Heart right ventricle (tissue), 16 donors: ENCODE measurements around the gene NCMAP. TPM values are rescaled to one million over a fixed set of nuclear protein-coding genes. Genes with fewer than 3 reads are reported as not detected.

Experiments
- ATAC-seq, 8 donors: fragments of 200-7000 bp; cut with Tn5 transposase; one replicate each; pipeline ENCODE4 v1.9.1; 2020; ENCODE audit warnings: mild to moderate bottlenecking in 8 of 8, moderate library complexity in 8 of 8, moderate number of reproducible peaks in 1 of 8
- DNase-seq, 2 donors: peaks; one replicate each; pipeline ENCODE4 v3.0.0-alpha.2; 2020
- H3K27ac ChIP-seq, 10 donors: fragments of 200-600 bp; sonication (generic) in 2 of 10; one replicate each; pipeline versions ENCODE4 v1.5.0 to v1.8.0; 2020 to 2022; ENCODE audit warnings: mild to moderate bottlenecking in 3 of 10
- H3K27me3 ChIP-seq, 7 donors: fragments of 200-600 bp; one replicate each; pipeline ENCODE4 v1.8.0; 2021 to 2022; ENCODE audit warnings: mild to moderate bottlenecking in 2 of 7
- H3K36me3 ChIP-seq, 9 donors: fragments of 200-600 bp; sonication (generic) in 1 of 9; one replicate each; pipeline versions ENCODE4 v1.5.0 to v1.8.0; 2020 to 2022; ENCODE audit warnings: mild to moderate bottlenecking in 2 of 9
- H3K4me1 ChIP-seq, 9 donors: fragments of 200-600 bp; sonication (generic) in 1 of 9; one replicate each; pipeline versions ENCODE4 v1.5.0 to v1.8.0; 2020 to 2022; ENCODE audit warnings: mild to moderate bottlenecking in 4 of 9
- H3K4me3 ChIP-seq, 10 donors: fragments of 200-600 bp; sonication (generic) in 2 of 10; one replicate each; pipeline versions ENCODE4 v1.5.0 to v1.8.0; 2020 to 2022; ENCODE audit warnings: mild to moderate bottlenecking in 7 of 10, moderate library complexity in 2 of 10
- H3K9me3 ChIP-seq, 11 donors: fragments of 200-600 bp in 10 of 11; sonication (generic) in 2 of 11; one replicate each; pipeline versions ENCODE4 v1.5.0 to v1.8.0; 2013 to 2022; ENCODE audit warnings: mild to moderate bottlenecking in 2 of 11, control low read depth in 1 of 11, moderate library complexity in 1 of 11
- WGBS, 2 donors: extraction: QIAGEN DNeasy Blood & Tissue Kit; methylation state at CpG; one replicate each; pipeline ENCODE4 v1.1.7; 2013; ENCODE audit warnings: inconsistent platforms in 1 of 2; 5-methylcytosine and 5-hydroxymethylcytosine counted together
- intact Hi-C, 10 donors: fragments of 100-400 bp; cut with DNase I; formaldehyde crosslinking; loops; one replicate each; pipeline versions ENCODE4 v1.11.1 to v1.14.2; 2022
- polyA plus RNA-seq, 2 donors: library from polyadenylated mRNA; stranded (reverse); fragments of 200-250 nt; gene quantifications; one replicate each; pipeline ENCODE4 v1.2.3, GENCODE V29; 2013
- total RNA-seq, 10 donors: library from RNA; stranded (reverse); fragmentation: NEBNext Ultra II Directional in 3 of 10; extraction: Animal tissue kit (Norgen Biotek cat#: 25700) in 3 of 10; gene quantifications; one replicate each; pipeline versions ENCODE4 v1.2.1 to v1.2.4, GENCODE V29; 2021 to 2023
- TF ChIP-seq, protein P1 (sequence below), 9 donors: fragments of 200-600 bp; sonication (generic) in 2 of 9; IDR thresholded peaks; one replicate each; pipeline versions ENCODE4 v1.5.0 to v1.8.0; 2021 to 2022; ENCODE audit warnings: antibody characterized with exemption in 9 of 9, mild to moderate bottlenecking in 5 of 9, moderate library complexity in 1 of 9
- donor health status: Arrhythmogenic right ventricular cardiomyopathy.
- donor health status: ischemic (EF 13 %, LVEDD 7.1; RV severe dilation, severe dysfunction).
- donor health status: healthy with polysubstance abuse.
- donor health status: DM: no; HTN: yes; CAD: no.
- donor health status: DM: no; HTN: no; CAD: no.
- donor health status: ischemic (EF 25% LVEDD 6.9; RV normal size, moderate dysfunction).
- donor health status: ischemic (EF 25% LVEDD 5.7; RV mildly dilated, moderate dysfunction).
- donor health status: healthy.
- donor health status: DM: yes; HTN: yes; CAD: no.
- donor health status: Ischemic cardiomyopathy.
- donor health status: ischemic (EF 35%, LVEDD 5.7; RV mildly dilated, moderate dysfunction).
- donor health status: nonischemic (EF 11% LVEDD 7.7; RV severe dilation, severe dysfunction).
- donor health status: DM: yes; HTN: yes; CAD: no.
- donor health status: PGD.
- donor health status: ischemic (EF 29% LVEDD 5.4; RV normal size, mild dysfunction).
- donor health status: nonischemic (EF 23%, LVEDD 6.1; RV moderate dilation, normal function).

Gene NCMAP
- total and polyA plus RNA-seq, 12 donors = 0.01 to 0.36 (median 0.10) TPM; not detected in 2

DNA sequence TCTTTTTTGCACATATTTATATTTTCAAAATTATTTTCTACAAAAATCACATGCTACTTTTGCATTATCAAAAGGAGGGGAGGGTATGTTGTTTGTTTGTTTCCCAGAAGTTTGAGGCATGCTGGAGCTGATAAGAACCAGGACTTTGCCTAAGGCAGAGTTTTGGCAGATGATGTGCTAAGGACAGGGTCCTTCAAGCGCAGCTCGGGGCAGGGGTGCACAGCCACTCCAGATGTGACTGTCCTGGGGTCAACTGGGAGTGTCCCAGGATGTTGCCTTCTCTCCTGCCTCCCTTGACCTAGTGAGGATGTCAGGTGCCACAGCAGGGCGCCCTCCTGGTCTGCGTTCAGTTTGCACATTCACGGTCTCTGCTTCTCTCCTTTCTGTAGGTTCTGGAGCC is 44.7 kb downstream of the NCMAP start:
- WGBS, 2 donors = 69 to 71% methylated on average over 5 of the region's 5 CpGs
- no peaks in the 10 kb centered on the region for H3K4me1 ChIP-seq
- DNase-seq = no peak
- H3K36me3 ChIP-seq = no peaks in the 10 kb centered on the region
- no peak overlapping the region for H3K27ac ChIP-seq
- TF ChIP-seq, protein P1, sequence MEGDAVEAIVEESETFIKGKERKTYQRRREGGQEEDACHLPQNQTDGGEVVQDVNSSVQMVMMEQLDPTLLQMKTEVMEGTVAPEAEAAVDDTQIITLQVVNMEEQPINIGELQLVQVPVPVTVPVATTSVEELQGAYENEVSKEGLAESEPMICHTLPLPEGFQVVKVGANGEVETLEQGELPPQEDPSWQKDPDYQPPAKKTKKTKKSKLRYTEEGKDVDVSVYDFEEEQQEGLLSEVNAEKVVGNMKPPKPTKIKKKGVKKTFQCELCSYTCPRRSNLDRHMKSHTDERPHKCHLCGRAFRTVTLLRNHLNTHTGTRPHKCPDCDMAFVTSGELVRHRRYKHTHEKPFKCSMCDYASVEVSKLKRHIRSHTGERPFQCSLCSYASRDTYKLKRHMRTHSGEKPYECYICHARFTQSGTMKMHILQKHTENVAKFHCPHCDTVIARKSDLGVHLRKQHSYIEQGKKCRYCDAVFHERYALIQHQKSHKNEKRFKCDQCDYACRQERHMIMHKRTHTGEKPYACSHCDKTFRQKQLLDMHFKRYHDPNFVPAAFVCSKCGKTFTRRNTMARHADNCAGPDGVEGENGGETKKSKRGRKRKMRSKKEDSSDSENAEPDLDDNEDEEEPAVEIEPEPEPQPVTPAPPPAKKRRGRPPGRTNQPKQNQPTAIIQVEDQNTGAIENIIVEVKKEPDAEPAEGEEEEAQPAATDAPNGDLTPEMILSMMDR (IDR thresholded peaks at IDR 0.05) = no peak
- H3K9me3 ChIP-seq = no peaks in the 10 kb centered on the region
- intact Hi-C loops = no loop called here
- H3K4me3 ChIP-seq = no peak overlapping the region
- no peak for ATAC-seq
- peaks cover 0 to 7% (median 3%) of the 10 kb centered on the region in 7 donors for H3K27me3 ChIP-seq

DNA sequence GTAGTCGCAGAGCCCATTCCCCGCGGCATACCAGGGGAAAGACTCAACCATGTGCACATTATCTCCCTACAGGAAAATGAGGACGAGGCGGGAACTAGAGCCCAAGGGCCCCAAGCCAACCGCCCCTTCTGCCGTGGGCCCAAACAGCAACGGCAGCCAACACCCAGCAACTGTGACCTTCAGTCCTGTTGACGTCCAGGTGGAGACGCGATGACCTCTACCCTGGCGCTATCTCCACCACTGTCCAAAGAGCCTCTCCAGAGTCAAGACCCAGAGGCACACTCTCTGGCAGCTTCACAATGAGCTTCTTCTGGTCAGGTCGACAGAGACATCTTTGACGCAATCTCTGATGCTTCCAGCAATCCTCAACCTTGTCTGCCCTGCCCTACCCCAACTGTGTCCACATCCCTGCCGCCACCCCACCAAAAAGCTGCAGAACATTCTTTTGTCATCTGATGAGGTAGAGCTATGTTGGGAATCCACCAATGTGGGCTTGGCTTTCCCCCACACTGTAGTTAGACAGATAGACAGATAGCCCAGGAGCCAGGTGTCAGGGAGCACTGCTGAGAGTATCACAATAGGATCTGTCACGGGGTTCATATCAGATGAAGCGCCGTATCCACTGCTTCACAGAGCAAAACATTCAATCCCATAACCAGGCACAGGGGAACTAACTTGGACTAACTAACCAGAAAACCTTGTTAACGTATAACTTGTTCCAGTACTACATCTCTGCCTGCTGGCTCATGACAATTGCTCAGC is 49.8 kb downstream of the NCMAP start:
- intact Hi-C loops = no loop called here
- WGBS, 2 donors = 84 to 87% methylated on average over 19 of the region's 19 CpGs

DNA sequence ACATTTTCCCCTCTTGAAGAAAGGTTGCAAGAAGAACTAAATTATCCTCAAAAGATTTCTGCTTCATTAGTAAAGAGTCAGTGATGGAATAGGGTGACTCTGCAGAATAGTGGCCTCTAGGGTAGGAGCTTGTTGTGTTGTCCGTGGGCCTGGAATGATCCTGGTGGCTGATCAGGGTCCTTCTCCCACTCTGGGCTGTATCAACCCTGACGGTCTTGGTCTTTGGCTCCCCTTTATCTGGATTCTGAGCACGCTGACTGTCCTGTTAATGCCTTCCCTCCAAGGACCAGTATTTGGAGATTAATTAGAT is 50.4 kb downstream of the NCMAP start:
- Histone ChIP-seq H3K27me3 (peaks cover 0 to 10% (median 7%) of the 10 kb centered on the region in 7 donors), H3K36me3 (no peaks in the 10 kb centered on the region), H3K27ac (no peak overlapping the region), H3K4me1 (no peaks in the 10 kb centered on the region), H3K9me3 (no peaks in the 10 kb centered on the region), H3K4me3 (no peak overlapping the region)
- ATAC-seq (no peak), DNase-seq (no peak)
- TF ChIP-seq, protein P1 (IDR thresholded peaks at IDR 0.05) = no peak
- intact Hi-C loops = no loop called here
- 73 to 82% methylated on average over 3 of the region's 3 CpGs for WGBS, 2 donors

More for the DNA sequence above, 49.8 kb downstream of the NCMAP start:
- Histone ChIP-seq H3K27ac (no peak overlapping the region), H3K36me3 (no peaks in the 10 kb centered on the region), H3K4me3 (no peak overlapping the region), H3K9me3 (no peaks in the 10 kb centered on the region), H3K4me1 (no peaks in the 10 kb centered on the region), H3K27me3 (peaks cover 0 to 10% (median 4%) of the 10 kb centered on the region in 7 donors)
- DNase-seq (no peak), ATAC-seq (no peak)
- TF ChIP-seq, protein P1 (IDR thresholded peaks at IDR 0.05) = no peak

DNA sequence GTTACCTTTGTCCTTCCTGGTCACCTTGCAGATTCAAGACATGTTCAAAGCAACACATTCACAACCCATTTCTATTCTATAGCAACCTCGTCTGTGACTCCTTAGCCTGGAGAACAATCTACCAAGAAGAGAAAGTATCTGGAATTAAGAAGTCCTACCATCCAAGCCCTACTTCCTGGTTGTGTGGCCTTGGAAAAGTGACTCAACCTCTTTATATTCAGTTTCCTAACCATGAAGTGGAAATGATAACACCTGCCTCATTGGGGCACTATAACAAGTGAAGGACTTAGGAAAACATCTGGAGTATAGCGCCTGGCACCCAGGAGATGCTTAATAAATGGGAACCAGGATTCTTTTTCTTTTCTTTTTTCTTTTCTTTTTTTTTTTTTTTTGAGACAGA is 50.7 kb downstream of the NCMAP start:
- no peak overlapping the region for H3K4me3 ChIP-seq
- ATAC-seq (no peak), DNase-seq (no peak)
- no peak overlapping the region for H3K27ac ChIP-seq
- WGBS, 2 donors = 87 to 92% methylated on average over 2 of the region's 2 CpGs
- H3K27me3 ChIP-seq = peaks cover 0 to 10% (median 7%) of the 10 kb centered on the region in 7 donors
- intact Hi-C loops = no loop called here
- no peaks in the 10 kb centered on the region for H3K9me3 ChIP-seq
- no peaks in the 10 kb centered on the region for H3K36me3 ChIP-seq
- no peaks in the 10 kb centered on the region for H3K4me1 ChIP-seq
- TF ChIP-seq, protein P1 (IDR thresholded peaks at IDR 0.05) = no peak
